WI38 (cell line): ENCODE data around the gene ABTB1.
"Not testable (repeated sequence)": the region's sequence is repeated elsewhere in the genome, so short reads cannot be mapped to it uniquely, and the experiment has no call there.

Source experiments
- H3K4me3 ChIP-seq: 2 replicates; pipeline ENCODE4 v1.5.1; 2011; ENCODE audit warnings: low read depth, mild to moderate bottlenecking, control low read depth, low read length
- CTCF ChIP-seq: IDR thresholded peaks from 2 replicates; pipeline ENCODE4 v1.5.1; 2012; ENCODE audit warnings: low read depth, mild to moderate bottlenecking, control low read depth, low read length

Gene ABTB1

DNA sequence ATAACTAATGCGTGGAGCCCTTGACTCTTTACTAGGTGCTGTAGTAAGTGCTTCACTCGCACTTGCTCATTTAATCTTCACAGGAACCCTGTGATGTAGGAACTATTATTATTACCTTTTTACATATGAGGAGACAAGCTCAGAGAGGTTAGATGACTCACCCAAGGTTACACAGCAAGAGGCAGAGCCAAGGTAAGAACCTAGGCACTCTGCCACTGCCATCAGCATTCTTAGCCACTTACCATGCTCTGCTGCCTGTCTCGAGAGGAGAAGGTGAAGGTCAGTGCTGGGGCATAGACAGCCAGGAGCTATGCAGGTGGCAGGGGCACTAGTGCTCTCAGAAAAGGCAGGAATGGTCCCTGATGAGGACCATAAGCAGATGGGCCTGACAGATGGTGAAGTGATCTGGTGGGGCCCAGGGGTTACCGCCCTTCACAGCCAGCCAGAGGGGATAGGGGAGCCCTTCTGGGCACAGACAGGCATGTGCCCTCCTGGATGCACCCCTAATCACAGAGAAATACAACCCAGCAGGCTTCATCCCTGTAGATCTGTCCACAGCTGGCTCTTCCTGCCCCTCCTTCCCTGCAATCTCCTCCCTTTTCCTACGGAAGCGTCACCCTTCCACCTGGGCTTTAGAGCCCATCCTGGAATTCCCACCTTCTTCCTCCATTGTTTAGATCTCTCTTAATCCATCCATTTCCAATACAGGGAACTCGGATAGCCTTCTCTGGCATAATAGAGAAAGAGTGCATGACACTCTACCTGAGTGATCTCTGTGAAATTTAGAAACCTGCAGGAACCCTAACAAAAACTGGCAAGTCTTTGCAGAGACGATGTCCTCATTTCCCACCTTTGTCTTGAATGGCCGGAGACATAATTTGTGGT, 26.9 kb downstream of the ABTB1 start:
- H3K4me3 ChIP-seq, result no peak overlapping the region
- TF ChIP-seq CTCF, result no peak

DNA sequence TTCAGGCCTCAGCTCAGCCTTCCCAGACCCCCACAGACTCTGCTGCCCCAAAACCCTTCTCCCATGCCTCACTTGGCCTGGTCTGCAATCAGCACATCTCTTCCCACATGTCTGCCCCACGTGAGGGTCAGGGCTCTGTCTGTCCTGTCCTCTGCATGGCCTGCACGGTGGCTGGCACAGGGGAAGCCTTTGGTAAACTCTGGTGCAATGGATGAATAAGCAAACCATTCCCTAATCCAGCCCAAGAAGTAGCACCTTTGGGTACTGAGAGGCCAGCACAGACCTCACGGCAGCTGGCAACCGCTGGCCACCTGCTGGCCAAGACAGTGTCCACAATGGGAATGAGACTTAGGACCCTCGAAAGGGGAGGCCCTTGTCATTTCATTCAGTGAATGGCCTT, 27.7 kb downstream of the ABTB1 start:
- no peak overlapping the region for H3K4me3 ChIP-seq
- TF ChIP-seq CTCF, result no peak

DNA sequence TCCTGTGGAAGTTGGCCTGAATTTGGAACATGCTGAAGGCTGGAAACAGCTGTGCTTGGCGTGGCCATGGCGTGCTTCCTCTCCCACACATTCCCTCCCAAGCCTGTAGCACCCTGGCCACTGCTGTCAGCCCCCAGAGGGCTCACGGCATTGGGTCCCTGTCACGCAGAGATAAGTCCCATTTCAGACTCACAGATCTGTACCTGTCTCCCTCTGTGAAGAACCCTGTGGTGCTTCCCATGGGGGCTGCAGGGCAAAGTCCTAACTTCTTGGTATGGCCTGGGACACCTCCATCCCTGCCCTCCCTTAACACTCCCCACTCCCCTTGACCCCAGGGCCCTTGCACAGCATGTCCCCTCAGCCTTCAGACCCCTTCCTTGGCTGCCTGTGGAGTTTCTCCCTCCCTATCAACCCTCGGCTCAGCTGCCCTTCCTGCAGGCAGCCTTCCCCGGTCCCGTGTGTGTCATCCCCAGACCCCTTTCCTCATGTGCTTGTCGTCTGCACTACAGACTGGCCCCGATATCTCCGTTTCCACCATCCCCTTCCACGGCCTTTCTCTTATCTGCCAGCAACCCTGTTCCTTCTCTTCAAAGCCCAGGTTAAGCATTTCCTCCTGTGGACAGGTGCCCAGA, 28.6 kb downstream of the ABTB1 start:
- no peak for TF ChIP-seq CTCF
- H3K4me3 ChIP-seq, result no peak overlapping the region

DNA sequence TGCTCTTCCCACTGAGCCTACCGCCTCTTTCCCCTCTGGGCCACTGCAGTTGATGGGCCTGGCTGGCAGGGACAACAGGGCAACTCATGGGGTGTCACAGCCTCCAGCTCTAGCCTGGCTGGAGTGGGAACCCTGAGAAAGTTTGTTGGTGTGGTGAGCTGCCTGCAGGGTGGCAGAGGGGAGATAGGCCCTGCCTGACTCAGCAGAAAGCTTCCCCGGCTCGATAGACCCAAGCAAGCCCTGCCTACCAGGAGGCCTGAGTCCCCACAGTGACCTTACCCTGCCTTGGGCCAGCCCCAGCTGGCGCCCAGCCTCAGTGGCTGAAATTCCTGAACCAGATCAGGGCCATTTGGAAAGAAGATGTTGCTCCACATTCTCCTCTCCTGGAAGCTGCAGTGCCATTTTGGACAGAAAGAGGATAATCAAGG, 29.4 kb downstream of the ABTB1 start:
- no peak overlapping the region for H3K4me3 ChIP-seq
- TF ChIP-seq CTCF, result no peak

GRCh38 chr3:127704840-127705239, 32.1 kb downstream of the ABTB1 start:
- H3K4me3 ChIP-seq, result not testable (repeated sequence)

- no peak overlapping the region for H3K4me3 ChIP-seq
- TF ChIP-seq CTCF, result no peak
These were observed 33.6 kb downstream of the ABTB1 start for GRCh38 chr3:127706312-127706711.

GRCh38 chr3:127706785-127707351, 34.1 kb downstream of the ABTB1 start:
- no peak overlapping the region for H3K4me3 ChIP-seq

More at GRCh38 chr3:127706785-127707351, 34.1 kb downstream of the ABTB1 start:
- no peak for TF ChIP-seq CTCF
